T47D (cell line): ENCODE data around the gene CLNS1A.
"Not testable (repeated sequence)": the region's sequence is repeated elsewhere in the genome, so short reads cannot be mapped to it uniquely, and the experiment has no call there.

Experiments used
- DNase-seq, 2 experiments: peaks; one replicate each; pipeline versions ENCODE4 v3.0.0 to v3.0.0-alpha.2; 2011 to 2012; ENCODE audit warnings: low read depth in 1 of 2, low spot score in 1 of 2
- JUND ChIP-seq: IDR thresholded peaks from 2 replicates; pipeline ENCODE4 v1.6.1; 2012; ENCODE audit warnings: low read depth
- in situ Hi-C: cut with HindIII; loops from 2 replicates; pipeline ENCODE4 v1.10.0; 2016; ENCODE audit warnings: low sequenced_read_pairs, low pct_unique_long_range_greater_than_20kb

The CLNS1A gene

GRCh38 chr11:77602381-77603088, 35.1 kb downstream of the CLNS1A start:
- no peak for TF ChIP-seq JUND
- in situ Hi-C loops: no loop called here
- no peak for DNase-seq

- peak in 1 of 2 experiments; percentile 92 for DNase-seq
- TF ChIP-seq JUND: no peak
- in situ Hi-C loops: no loop called here
Observed at GRCh38 chr11:77598195-77598594, 39.4 kb downstream of the CLNS1A start.

- no peak for TF ChIP-seq JUND
- DNase-seq: peak in 1 of 2 experiments; percentile 41
- in situ Hi-C loops: no loop called here
Observed at GRCh38 chr11:77596626-77597025, 41.0 kb downstream of the CLNS1A start.

- DNase-seq: no peak
- no peak for TF ChIP-seq JUND
- in situ Hi-C loops: no loop called here
Observed at GRCh38 chr11:77593883-77594282, 43.7 kb downstream of the CLNS1A start.

- in situ Hi-C loops: no loop called here
- DNase-seq: no peak
- no peak for TF ChIP-seq JUND
Observed at GRCh38 chr11:77592727-77593126, 44.9 kb downstream of the CLNS1A start.

GRCh38 chr11:77590194-77590782, 47.3 kb downstream of the CLNS1A start:
- DNase-seq: peak; percentile 60 to 80
- in situ Hi-C loops: no loop called here
- TF ChIP-seq JUND: no peak

- peak; percentile 86 to 97 for DNase-seq
- in situ Hi-C loops: no loop called here
- TF ChIP-seq JUND: no peak
Observed at GRCh38 chr11:77589521-77590193, 47.9 kb downstream of the CLNS1A start, which contains the start of gene AQP11. AQP11 (plus strand) TSS chr11:77589953; CDS start chr11:77589993, 40 bp downstream.

GRCh38 chr11:77589181-77589520, 48.4 kb downstream of the CLNS1A start:
- no peak for DNase-seq
- no peak for TF ChIP-seq JUND
- in situ Hi-C loops: no loop called here

- TF ChIP-seq JUND: no peak
- in situ Hi-C loops: no loop called here
- peak in 1 of 2 experiments; percentile 66 for DNase-seq
Observed at GRCh38 chr11:77580712-77581337, 56.8 kb downstream of the CLNS1A start.

- in situ Hi-C loops: not testable (repeated sequence)
Observed at GRCh38 chr11:77575428-77575827, 62.2 kb downstream of the CLNS1A start.

GRCh38 chr11:77570896-77571295, 66.7 kb downstream of the CLNS1A start:
- DNase-seq, in situ Hi-C loops: not testable (repeated sequence)

More at GRCh38 chr11:77575428-77575827, 62.2 kb downstream of the CLNS1A start:
- not testable (repeated sequence) for DNase-seq

- no peak for DNase-seq
- TF ChIP-seq JUND: no peak
- in situ Hi-C loops: no loop called here
Observed at GRCh38 chr11:77569676-77570070, 67.9 kb downstream of the CLNS1A start.
